ENCODE data around the gene GBP4. TPM values are rescaled to one million over a fixed set of nuclear protein-coding genes. Genes with fewer than 3 reads are reported as not detected.
"Not testable (repeated sequence)": the region's sequence is repeated elsewhere in the genome, so short reads cannot be mapped to it uniquely, and the experiment has no call there.

Gene GBP4, protein sequence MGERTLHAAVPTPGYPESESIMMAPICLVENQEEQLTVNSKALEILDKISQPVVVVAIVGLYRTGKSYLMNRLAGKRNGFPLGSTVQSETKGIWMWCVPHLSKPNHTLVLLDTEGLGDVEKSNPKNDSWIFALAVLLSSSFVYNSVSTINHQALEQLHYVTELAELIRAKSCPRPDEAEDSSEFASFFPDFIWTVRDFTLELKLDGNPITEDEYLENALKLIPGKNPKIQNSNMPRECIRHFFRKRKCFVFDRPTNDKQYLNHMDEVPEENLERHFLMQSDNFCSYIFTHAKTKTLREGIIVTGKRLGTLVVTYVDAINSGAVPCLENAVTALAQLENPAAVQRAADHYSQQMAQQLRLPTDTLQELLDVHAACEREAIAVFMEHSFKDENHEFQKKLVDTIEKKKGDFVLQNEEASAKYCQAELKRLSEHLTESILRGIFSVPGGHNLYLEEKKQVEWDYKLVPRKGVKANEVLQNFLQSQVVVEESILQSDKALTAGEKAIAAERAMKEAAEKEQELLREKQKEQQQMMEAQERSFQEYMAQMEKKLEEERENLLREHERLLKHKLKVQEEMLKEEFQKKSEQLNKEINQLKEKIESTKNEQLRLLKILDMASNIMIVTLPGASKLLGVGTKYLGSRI
- not detected for polyA plus RNA-seq (2013, experiment 1 of 2)
- not detected for polyA plus RNA-seq (2013, experiment 2 of 2)

GRCh38 chr1:89198491-89199072 lies at the start of gene GBP4:
GBP4 (minus strand) TSS chr1:89198942; CDS start chr1:89198834, 108 bp downstream.
- no peak within 1 kb of the TSS for H3K4me3 ChIP-seq (ENCODE audit: low read length in 2 of 2)
- H4K91ac ChIP-seq (ENCODE audit: low read depth, low read length, poor library complexity): no peak within 1 kb of the TSS
- DNase-seq (ENCODE audit: low spot score): no peak

GRCh38 chr1:89243046-89243445 lies 44.3 kb upstream of the GBP4 start:
- no peaks in the 10 kb centered on the region for H3K4me1 ChIP-seq (ENCODE audit: control insufficient read depth in 2 of 2, insufficient read depth in 1 of 2, low read depth in 1 of 2, low read length in 2 of 2)
- no peak overlapping the region for H2BK120ac ChIP-seq (ENCODE audit: low read depth, low read length)
- WGBS, 2 donors (ENCODE audit: extremely low coverage in 2 of 2, insufficient read length in 2 of 2, insufficient replicate concordance in 1 of 2): no CpG with 5 or more reads among the region's 3 CpGs
- H2AFZ ChIP-seq (ENCODE audit: low read length): no peak overlapping the region
- no peaks in the 10 kb centered on the region for H3K79me1 ChIP-seq (ENCODE audit: low read depth, low read length)
- H2BK12ac ChIP-seq (ENCODE audit: low read length): no peak overlapping the region
- H3K23ac ChIP-seq (ENCODE audit: low read depth, low read length, poor library complexity): no peak overlapping the region
- H2AK5ac ChIP-seq (ENCODE audit: low read depth, low read length): no peak overlapping the region
- H3K36me3 ChIP-seq (replicated peaks in 1 of 2; ENCODE audit: control insufficient read depth in 2 of 2, insufficient read depth in 2 of 2, low read length in 2 of 2): no peaks in the 10 kb centered on the region
- H2BK15ac ChIP-seq (ENCODE audit: low read length): no peak overlapping the region
- DNase-seq (ENCODE audit: low spot score): no peak
- no peak overlapping the region for H4K91ac ChIP-seq (ENCODE audit: low read depth, low read length, poor library complexity)
- H2BK5ac ChIP-seq (ENCODE audit: low read length): no peak overlapping the region
- H3K27me3 ChIP-seq (ENCODE audit: control insufficient read depth in 3 of 3, insufficient read depth in 3 of 3, low read depth in 1 of 3, low read length in 3 of 3): no peaks in the 10 kb centered on the region
- H3K4me3 ChIP-seq (ENCODE audit: low read length in 2 of 2): no peak overlapping the region
- H3K9me3 ChIP-seq (replicated peaks in 1 of 2; ENCODE audit: control insufficient read depth in 2 of 2, insufficient read depth in 1 of 2, low read depth in 1 of 2, low read length in 2 of 2): no peaks in the 10 kb centered on the region
- no peak overlapping the region for H3K4me2 ChIP-seq (ENCODE audit: insufficient read depth, low read length, poor library complexity, severe bottlenecking)
- no peak overlapping the region for H3K4ac ChIP-seq (ENCODE audit: low read length)
- H4K8ac ChIP-seq (ENCODE audit: low read depth, low read length): no peak overlapping the region
- no peak overlapping the region for H3K27ac ChIP-seq (replicated peaks; ENCODE audit: low read length)
- H3K9ac ChIP-seq (ENCODE audit: low read depth, low read length, poor library complexity): no peak overlapping the region
- no peak overlapping the region for H3K14ac ChIP-seq (ENCODE audit: low read length)
- H3K18ac ChIP-seq (ENCODE audit: low read length): no peak overlapping the region

More at GRCh38 chr1:89198491-89199072, at the start of gene GBP4:
- Histone ChIP-seq H3K4me1 (ENCODE audit: control insufficient read depth in 2 of 2, insufficient read depth in 1 of 2, low read depth in 1 of 2, low read length in 2 of 2) (no peaks in the 10 kb centered on the region), H3K4ac (ENCODE audit: low read length) (no peak within 1 kb of the TSS), H2AK5ac (ENCODE audit: low read depth, low read length) (no peak within 1 kb of the TSS), H3K9me3 (replicated peaks in 1 of 2; ENCODE audit: control insufficient read depth in 2 of 2, insufficient read depth in 1 of 2, low read depth in 1 of 2, low read length in 2 of 2) (no peaks in the 10 kb centered on the region), H3K9ac (ENCODE audit: low read depth, low read length, poor library complexity) (no peak within 1 kb of the TSS), H3K14ac (ENCODE audit: low read length) (no peak within 1 kb of the TSS), H4K8ac (ENCODE audit: low read depth, low read length) (no peak within 1 kb of the TSS), H2AFZ (ENCODE audit: low read length) (no peak within 1 kb of the TSS), H2BK5ac (ENCODE audit: low read length) (no peak within 1 kb of the TSS), H3K27me3 (ENCODE audit: control insufficient read depth in 3 of 3, insufficient read depth in 3 of 3, low read depth in 1 of 3, low read length in 3 of 3) (no peaks in the 10 kb centered on the region), H2BK12ac (ENCODE audit: low read length) (no peak within 1 kb of the TSS), H2BK15ac (ENCODE audit: low read length) (no peak within 1 kb of the TSS), H3K79me1 (ENCODE audit: low read depth, low read length) (no peaks in the 10 kb centered on the region), H3K27ac (replicated peaks; ENCODE audit: low read length) (no peak within 1 kb of the TSS), H3K36me3 (replicated peaks in 1 of 2; ENCODE audit: control insufficient read depth in 2 of 2, insufficient read depth in 2 of 2, low read length in 2 of 2) (no peaks in the 10 kb centered on the region), H3K4me2 (ENCODE audit: insufficient read depth, low read length, poor library complexity, severe bottlenecking) (no peak within 1 kb of the TSS), H3K18ac (ENCODE audit: low read length) (no peak within 1 kb of the TSS), H3K23ac (ENCODE audit: low read depth, low read length, poor library complexity) (no peak within 1 kb of the TSS), H2BK120ac (ENCODE audit: low read depth, low read length) (no peak within 1 kb of the TSS)
- no CpG with 5 or more reads among the region's 21 CpGs for WGBS, 2 donors (ENCODE audit: extremely low coverage in 2 of 2, insufficient read length in 2 of 2, insufficient replicate concordance in 1 of 2)

- Histone ChIP-seq H3K4me3 (ENCODE audit: low read length in 2 of 2) (no peak overlapping the region), H3K79me1 (ENCODE audit: low read depth, low read length) (no peaks in the 10 kb centered on the region), H4K91ac (ENCODE audit: low read depth, low read length, poor library complexity) (no peak overlapping the region), H3K27me3 (ENCODE audit: control insufficient read depth in 3 of 3, insufficient read depth in 3 of 3, low read depth in 1 of 3, low read length in 3 of 3) (no peaks in the 10 kb centered on the region), H2BK5ac (ENCODE audit: low read length) (no peak overlapping the region), H2BK15ac (ENCODE audit: low read length) (no peak overlapping the region), H3K4me1 (ENCODE audit: control insufficient read depth in 2 of 2, insufficient read depth in 1 of 2, low read depth in 1 of 2, low read length in 2 of 2) (no peaks in the 10 kb centered on the region), H2AFZ (ENCODE audit: low read length) (no peak overlapping the region), H2BK12ac (ENCODE audit: low read length) (no peak overlapping the region), H3K18ac (ENCODE audit: low read length) (no peak overlapping the region), H2AK5ac (ENCODE audit: low read depth, low read length) (no peak overlapping the region), H4K8ac (ENCODE audit: low read depth, low read length) (no peak overlapping the region), H3K4me2 (ENCODE audit: insufficient read depth, low read length, poor library complexity, severe bottlenecking) (no peak overlapping the region), H3K9me3 (replicated peaks in 1 of 2; ENCODE audit: control insufficient read depth in 2 of 2, insufficient read depth in 1 of 2, low read depth in 1 of 2, low read length in 2 of 2) (peaks cover 0 to 3% of the 10 kb centered on the region in 2 donors), H3K14ac (ENCODE audit: low read length) (no peak overlapping the region), H3K9ac (ENCODE audit: low read depth, low read length, poor library complexity) (no peak overlapping the region), H3K27ac (replicated peaks; ENCODE audit: low read length) (no peak overlapping the region), H3K4ac (ENCODE audit: low read length) (no peak overlapping the region), H3K36me3 (replicated peaks in 1 of 2; ENCODE audit: control insufficient read depth in 2 of 2, insufficient read depth in 2 of 2, low read length in 2 of 2) (no peaks in the 10 kb centered on the region), H3K23ac (ENCODE audit: low read depth, low read length, poor library complexity) (no peak overlapping the region), H2BK120ac (ENCODE audit: low read depth, low read length) (no peak overlapping the region)
- no CpG with 5 or more reads among the region's 1 CpG for WGBS, 2 donors (ENCODE audit: extremely low coverage in 2 of 2, insufficient read length in 2 of 2, insufficient replicate concordance in 1 of 2)
- DNase-seq (ENCODE audit: low spot score): no peak
These were observed 22.6 kb upstream of the GBP4 start for GRCh38 chr1:89221341-89221740.

GRCh38 chr1:89219851-89220250 lies 21.1 kb upstream of the GBP4 start:
- H4K8ac ChIP-seq (ENCODE audit: low read depth, low read length); H3K9me3 ChIP-seq (replicated peaks in 1 of 2; ENCODE audit: control insufficient read depth in 2 of 2, insufficient read depth in 1 of 2, low read depth in 1 of 2, low read length in 2 of 2); H3K18ac ChIP-seq (ENCODE audit: low read length); H2BK15ac ChIP-seq (ENCODE audit: low read length); H3K27ac ChIP-seq (replicated peaks; ENCODE audit: low read length); H2BK12ac ChIP-seq (ENCODE audit: low read length); H3K27me3 ChIP-seq (ENCODE audit: control insufficient read depth in 3 of 3, insufficient read depth in 3 of 3, low read depth in 1 of 3, low read length in 3 of 3); H3K23ac ChIP-seq (ENCODE audit: low read depth, low read length, poor library complexity); H3K36me3 ChIP-seq (replicated peaks in 1 of 2; ENCODE audit: control insufficient read depth in 2 of 2, insufficient read depth in 2 of 2, low read length in 2 of 2); H3K4ac ChIP-seq (ENCODE audit: low read length); H2AK5ac ChIP-seq (ENCODE audit: low read depth, low read length); H3K14ac ChIP-seq (ENCODE audit: low read length); H3K9ac ChIP-seq (ENCODE audit: low read depth, low read length, poor library complexity); H3K79me1 ChIP-seq (ENCODE audit: low read depth, low read length); H2AFZ ChIP-seq (ENCODE audit: low read length); H3K4me2 ChIP-seq (ENCODE audit: insufficient read depth, low read length, poor library complexity, severe bottlenecking); DNase-seq (ENCODE audit: low spot score); H3K4me1 ChIP-seq (ENCODE audit: control insufficient read depth in 2 of 2, insufficient read depth in 1 of 2, low read depth in 1 of 2, low read length in 2 of 2); H3K4me3 ChIP-seq (ENCODE audit: low read length in 2 of 2); H4K91ac ChIP-seq (ENCODE audit: low read depth, low read length, poor library complexity); H2BK120ac ChIP-seq (ENCODE audit: low read depth, low read length); H2BK5ac ChIP-seq (ENCODE audit: low read length): not testable (repeated sequence)

Measured in neuronal stem cell (in vitro differentiated cells).